ENCODE data around the gene LIN7C. TPM values are rescaled to one million over a fixed set of nuclear protein-coding genes. Genes with fewer than 3 reads are reported as not detected.

Gene LIN7C
- total and polyA plus RNA-seq, 4 donors: 5.2 to 43.7 (median 25.8) TPM

GRCh38 chr11:27514558-27514957, 8.0 kb upstream of the LIN7C start:
- Histone ChIP-seq H3K27me3 (ENCODE audit: control insufficient read depth in 4 of 4, insufficient read depth in 4 of 4, low read length in 3 of 4) (no peaks in the 10 kb centered on the region), H3K9ac (ENCODE audit: low read depth in 1 of 2, low read length in 2 of 2) (no peak overlapping the region), H3K4me1 (ENCODE audit: control insufficient read depth in 4 of 4, insufficient read depth in 4 of 4, low read length in 3 of 4) (peaks cover 0 to 11% (median 6%) of the 10 kb centered on the region in 4 donors), H3K36me3 (ENCODE audit: control insufficient read depth in 4 of 4, insufficient read depth in 3 of 4, low read depth in 1 of 4, low read length in 3 of 4) (no peaks in the 10 kb centered on the region), H3K4me3 (ENCODE audit: low read depth in 1 of 3, low read length in 3 of 3) (no peak overlapping the region), H3K9me3 (ENCODE audit: control insufficient read depth in 4 of 4, low read length in 3 of 4) (no peaks in the 10 kb centered on the region), H3K27ac (ENCODE audit: low read depth in 1 of 2, low read length in 2 of 2) (peak overlapping the region; percentile 85 to 87)
- 37% methylated on average over 4 of the region's 4 CpGs for WGBS
- peak; percentile 10 for TF ChIP-seq SP1 (IDR thresholded peaks at IDR 0.05)
- TF ChIP-seq YY1 (IDR thresholded peaks at IDR 0.05): peak; percentile 65
- peak; percentile 67 for TF ChIP-seq FOXA2 (IDR thresholded peaks at IDR 0.05)
- TF ChIP-seq REST (IDR thresholded peaks at IDR 0.05): no peak
- TF ChIP-seq EGR1 (IDR thresholded peaks at IDR 0.05; ENCODE audit: low read depth in 2 of 2): no peak
- TF ChIP-seq HNF4A (conservative IDR thresholded peaks at IDR 0.05): peak in 1 of 2 donors; percentile 64
- TF ChIP-seq RAD21 (IDR thresholded peaks at IDR 0.05): peak in 1 of 2 donors; percentile 25
- peak; percentile 52 for TF ChIP-seq MAX (IDR thresholded peaks at IDR 0.05)
- peak; percentile 63 to 81 for TF ChIP-seq JUND (IDR thresholded peaks at IDR 0.05)
- no peak for TF ChIP-seq HNF4G (IDR thresholded peaks at IDR 0.05)
- no peak for TF ChIP-seq ATF3 (IDR thresholded peaks at IDR 0.05)
- TF ChIP-seq RXRA (IDR thresholded peaks at IDR 0.05): peak in 1 of 2 donors; percentile 36
- no peak for DNase-seq (ENCODE audit: low spot score)

GRCh38 chr11:27514076-27514475, 7.5 kb upstream of the LIN7C start:
- Histone ChIP-seq H3K27ac (ENCODE audit: low read depth in 1 of 2, low read length in 2 of 2) (peak overlapping the region; percentile 85 to 87), H3K27me3 (ENCODE audit: control insufficient read depth in 4 of 4, insufficient read depth in 4 of 4, low read length in 3 of 4) (no peaks in the 10 kb centered on the region), H3K36me3 (ENCODE audit: control insufficient read depth in 4 of 4, insufficient read depth in 3 of 4, low read depth in 1 of 4, low read length in 3 of 4) (no peaks in the 10 kb centered on the region), H3K9me3 (ENCODE audit: control insufficient read depth in 4 of 4, low read length in 3 of 4) (no peaks in the 10 kb centered on the region), H3K4me3 (ENCODE audit: low read depth in 1 of 3, low read length in 3 of 3) (no peak overlapping the region), H3K9ac (ENCODE audit: low read depth in 1 of 2, low read length in 2 of 2) (no peak overlapping the region), H3K4me1 (ENCODE audit: control insufficient read depth in 4 of 4, insufficient read depth in 4 of 4, low read length in 3 of 4) (peaks cover 0 to 11% (median 6%) of the 10 kb centered on the region in 4 donors)
- TF ChIP-seq EGR1 (IDR thresholded peaks at IDR 0.05; ENCODE audit: low read depth in 2 of 2): no peak
- TF ChIP-seq HNF4A (conservative IDR thresholded peaks at IDR 0.05): peak in 1 of 2 donors; percentile 39
- TF ChIP-seq JUND (IDR thresholded peaks at IDR 0.05): no peak
- TF ChIP-seq REST (IDR thresholded peaks at IDR 0.05): peak; percentile 30
- TF ChIP-seq CTCF (IDR thresholded peaks at IDR 0.05; ENCODE audit: low read depth, low read length, missing input control): no peak
- TF ChIP-seq ZBTB33 (IDR thresholded peaks at IDR 0.05): peak; percentile 50
- peak; percentile 38 to 80 for TF ChIP-seq RXRA (IDR thresholded peaks at IDR 0.05)
- TF ChIP-seq SP1 (IDR thresholded peaks at IDR 0.05): peak; percentile 8
- DNase-seq (ENCODE audit: low spot score): no peak
- 33% methylated on average over 4 of the region's 4 CpGs for WGBS

Measured in liver (tissue), 9 donors.